ENCODE measurements around the gene C14orf93.

C14orf93 gene

GRCh38 chr14:22997676-22998323, 12.1 kb downstream of the C14orf93 start:
- in situ Hi-C loops (cut with MboI; ENCODE audit: low sequenced_read_pairs): no loop called here

GRCh38 chr14:22996768-22997654, 12.9 kb downstream of the C14orf93 start:
- in situ Hi-C loops (cut with MboI; ENCODE audit: low sequenced_read_pairs): no loop called here

- in situ Hi-C loops (cut with MboI; ENCODE audit: low sequenced_read_pairs): no loop called here
Observed at GRCh38 chr14:22995889-22996625, 13.9 kb downstream of the C14orf93 start.

DNA sequence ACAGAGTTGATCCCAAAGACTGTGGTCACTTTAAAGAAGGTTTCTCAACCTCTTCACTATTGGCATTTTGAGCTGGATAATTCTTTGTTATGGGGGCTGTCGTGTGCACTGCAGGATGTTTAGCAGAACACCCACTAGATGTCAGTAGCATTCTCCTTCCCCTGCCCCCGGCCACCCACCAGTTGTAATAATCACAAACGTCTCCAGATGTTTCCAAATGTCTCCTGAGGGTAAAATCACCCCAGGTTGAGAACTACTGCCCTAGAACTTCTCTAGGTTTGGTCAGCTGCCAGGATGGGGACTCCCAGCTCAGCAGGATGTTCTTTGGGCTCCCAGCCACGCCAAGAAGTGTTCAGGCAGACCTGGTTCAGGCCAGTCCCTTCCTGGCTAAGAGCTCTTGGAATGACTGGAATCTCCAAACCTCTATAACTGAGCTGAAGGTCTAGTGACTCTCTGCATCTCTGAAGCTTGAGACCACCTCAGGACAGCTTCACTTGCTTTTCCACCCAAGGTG, 15.1 kb downstream of the C14orf93 start:
- in situ Hi-C loops (cut with MboI; ENCODE audit: low sequenced_read_pairs): no loop called here

DNA sequence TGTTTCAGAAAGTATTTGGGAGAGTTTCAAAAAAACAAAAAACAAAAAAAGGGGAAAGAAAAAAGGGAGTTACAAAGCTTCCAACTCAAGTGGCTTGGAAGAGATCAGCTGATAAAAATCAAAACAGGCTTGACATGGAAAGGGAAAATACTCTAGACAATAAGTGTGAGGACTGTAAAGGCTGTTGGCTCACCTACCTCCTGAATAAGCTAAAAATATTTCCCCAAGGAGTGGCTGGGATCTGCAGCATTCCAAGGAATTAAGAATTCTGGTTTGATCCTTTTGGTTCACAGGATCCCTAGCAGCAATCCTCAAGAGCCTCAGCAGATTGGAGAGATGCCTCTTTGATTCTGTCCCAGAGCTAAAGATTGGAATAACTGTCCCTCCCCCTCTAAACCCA, 16.4 kb downstream of the C14orf93 start:
- in situ Hi-C loops (cut with MboI; ENCODE audit: low sequenced_read_pairs): no loop called here

DNA sequence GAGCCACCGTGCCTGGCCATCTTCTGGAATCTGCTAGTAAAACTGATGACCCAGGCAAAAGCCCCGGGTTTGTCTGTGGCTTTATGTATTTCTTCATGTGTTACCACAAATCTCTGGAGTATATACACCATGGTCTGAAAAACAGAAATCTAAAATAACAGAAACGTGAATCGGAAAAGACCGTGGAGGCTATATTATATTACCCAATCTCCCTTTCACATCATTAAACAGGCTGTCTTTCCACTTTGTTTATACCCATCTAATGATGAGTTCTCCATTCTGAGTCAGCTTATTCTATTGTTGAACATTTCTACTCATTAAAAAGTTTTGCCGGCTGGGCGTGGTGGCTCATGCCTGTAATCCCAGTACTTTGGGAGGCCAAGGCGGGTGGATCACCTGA, 18.1 kb downstream of the C14orf93 start:
- in situ Hi-C loops (cut with MboI; ENCODE audit: low sequenced_read_pairs): no loop called here

DNA sequence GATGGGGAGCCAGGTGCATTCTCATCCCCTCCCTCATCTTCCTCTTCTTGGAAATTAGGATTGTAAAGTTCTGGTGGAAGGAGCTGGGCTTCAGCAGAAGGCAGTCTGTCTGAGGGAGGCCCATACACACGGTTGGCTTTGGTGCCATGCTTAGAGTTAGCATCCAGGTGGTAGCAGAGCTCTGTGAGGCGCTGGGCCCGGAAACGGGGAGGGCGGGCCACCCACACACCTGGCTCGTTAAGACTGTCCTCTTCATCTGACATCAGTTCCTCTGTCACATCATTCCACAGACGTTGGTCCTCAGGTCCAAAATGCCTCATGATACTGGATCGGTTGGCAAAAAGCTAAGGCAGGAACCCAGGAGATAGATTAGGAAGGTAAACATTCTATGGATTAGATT, 22.7 kb downstream of the C14orf93 start:
- in situ Hi-C loops (cut with MboI; ENCODE audit: low sequenced_read_pairs): no loop called here

DNA sequence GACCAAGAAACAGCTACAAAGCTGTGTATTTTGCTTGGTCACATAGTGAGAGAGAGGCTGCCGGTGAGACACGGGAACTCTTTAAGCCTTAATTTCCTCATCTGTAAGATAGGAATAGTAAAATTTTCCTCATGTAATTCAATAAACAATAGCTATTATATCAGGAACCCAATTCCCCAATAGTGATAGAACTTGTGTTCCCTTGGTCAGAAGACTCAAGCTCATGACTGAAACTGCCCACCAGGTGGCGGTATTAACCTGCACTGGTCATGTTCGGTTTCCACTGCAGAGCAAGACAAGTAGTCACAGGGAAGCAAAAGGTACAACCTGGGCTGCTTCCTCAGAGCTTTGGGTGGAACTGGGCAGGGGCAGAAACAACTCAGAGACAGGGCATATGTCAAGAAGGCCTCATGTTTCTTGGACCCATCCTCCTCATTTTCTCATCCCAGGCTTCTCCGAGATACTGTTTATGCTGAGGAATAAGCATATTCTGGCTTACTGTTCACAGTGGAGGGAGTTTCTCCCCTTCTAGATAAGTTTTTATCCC, 23.4 kb downstream of the C14orf93 start:
- in situ Hi-C loops (cut with MboI; ENCODE audit: low sequenced_read_pairs): no loop called here

GRCh38 chr14:22985894-22986507, 23.9 kb downstream of the C14orf93 start:
- in situ Hi-C loops (cut with MboI; ENCODE audit: low sequenced_read_pairs): no loop called here

- in situ Hi-C loops (cut with MboI; ENCODE audit: low sequenced_read_pairs): no loop called here
Observed at GRCh38 chr14:22984959-22985658, 24.8 kb downstream of the C14orf93 start.

GRCh38 chr14:22982477-22983245, 27.3 kb downstream of the C14orf93 start, which contains the start of gene AJUBA:
AJUBA (minus strand) TSS chr14:22982551; CDS start chr14:22982266, 285 bp downstream.
- in situ Hi-C loops (cut with MboI; ENCODE audit: low sequenced_read_pairs): no loop called here

GRCh38 chr14:22981876-22982476, 28.0 kb downstream of the C14orf93 start:
- in situ Hi-C loops (cut with MboI; ENCODE audit: low sequenced_read_pairs): no loop called here

DNA sequence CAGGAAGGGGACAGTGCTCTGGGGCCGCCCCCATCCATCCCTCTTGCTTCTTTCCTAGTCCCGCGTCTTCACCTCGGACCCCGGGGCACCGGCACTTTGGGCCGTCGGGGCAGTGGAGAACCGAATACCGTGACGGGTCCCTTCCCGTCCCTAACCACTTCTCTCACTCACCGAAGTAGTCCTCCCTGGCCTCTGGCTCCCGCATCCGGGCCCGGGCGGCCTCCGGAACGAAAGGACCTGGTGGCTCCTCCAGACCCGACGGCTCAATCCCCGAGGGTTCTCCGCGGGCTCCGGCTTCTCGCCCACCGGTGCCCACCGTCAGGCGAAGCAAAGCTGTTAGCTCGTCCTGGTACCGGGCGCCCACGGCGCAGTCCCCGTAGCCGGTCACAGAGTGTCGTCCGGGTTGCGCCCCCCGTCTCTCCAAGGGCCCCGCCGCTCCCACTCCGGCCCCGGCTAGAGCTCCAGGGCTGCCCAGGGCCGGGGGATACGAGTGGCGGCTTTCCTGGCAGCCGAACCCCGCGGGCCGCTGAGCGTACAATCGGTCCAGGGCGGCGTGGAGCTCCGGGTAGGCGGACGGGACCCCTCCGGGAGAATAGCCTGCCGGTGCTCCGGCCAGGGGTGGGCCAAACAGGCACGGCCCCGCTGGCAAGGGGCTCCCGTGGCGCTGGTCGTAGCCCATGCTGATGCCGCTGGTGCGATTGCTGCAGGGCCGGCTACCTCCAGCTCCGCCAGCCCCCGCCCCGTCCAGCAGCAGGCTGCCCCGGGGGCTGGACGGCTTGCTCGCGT, 28.7 kb downstream of the C14orf93 start:
- in situ Hi-C loops (cut with MboI; ENCODE audit: low sequenced_read_pairs): no loop called here

- in situ Hi-C loops (cut with MboI; ENCODE audit: low sequenced_read_pairs): no loop called here
Observed at GRCh38 chr14:22980672-22981089, 29.3 kb downstream of the C14orf93 start.

DNA sequence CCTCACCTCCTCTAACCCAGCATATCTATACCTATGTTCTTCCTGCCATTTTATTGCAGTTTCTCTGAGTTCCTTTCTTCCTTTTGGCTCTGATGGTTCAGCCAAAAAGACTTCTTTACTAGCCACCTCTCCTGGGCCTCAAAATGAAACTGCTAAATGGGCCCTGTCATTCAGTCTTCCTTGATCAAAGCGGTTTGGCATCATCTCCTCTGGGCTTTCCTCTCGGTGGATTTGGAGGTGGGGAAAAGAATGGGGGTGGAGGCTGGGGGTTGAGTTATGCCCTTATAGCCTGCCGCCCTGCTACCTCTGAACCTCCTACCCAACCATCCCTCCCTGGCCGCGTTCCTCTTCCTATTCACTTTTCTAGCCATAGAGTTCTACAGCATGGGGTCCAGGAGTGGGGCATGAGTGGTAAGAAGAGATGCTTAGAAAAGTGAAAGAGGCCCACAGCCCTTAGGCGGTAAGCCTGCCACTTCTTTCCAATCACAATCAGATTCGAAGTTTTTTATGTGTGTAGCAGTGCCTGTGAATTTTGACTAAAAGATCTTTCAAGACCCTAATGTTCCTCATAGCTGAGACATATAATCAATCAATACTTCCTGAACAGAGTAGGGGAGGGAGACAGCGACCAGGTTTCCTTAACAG, 30.1 kb downstream of the C14orf93 start:
- in situ Hi-C loops (cut with MboI; ENCODE audit: low sequenced_read_pairs): no loop called here

DNA sequence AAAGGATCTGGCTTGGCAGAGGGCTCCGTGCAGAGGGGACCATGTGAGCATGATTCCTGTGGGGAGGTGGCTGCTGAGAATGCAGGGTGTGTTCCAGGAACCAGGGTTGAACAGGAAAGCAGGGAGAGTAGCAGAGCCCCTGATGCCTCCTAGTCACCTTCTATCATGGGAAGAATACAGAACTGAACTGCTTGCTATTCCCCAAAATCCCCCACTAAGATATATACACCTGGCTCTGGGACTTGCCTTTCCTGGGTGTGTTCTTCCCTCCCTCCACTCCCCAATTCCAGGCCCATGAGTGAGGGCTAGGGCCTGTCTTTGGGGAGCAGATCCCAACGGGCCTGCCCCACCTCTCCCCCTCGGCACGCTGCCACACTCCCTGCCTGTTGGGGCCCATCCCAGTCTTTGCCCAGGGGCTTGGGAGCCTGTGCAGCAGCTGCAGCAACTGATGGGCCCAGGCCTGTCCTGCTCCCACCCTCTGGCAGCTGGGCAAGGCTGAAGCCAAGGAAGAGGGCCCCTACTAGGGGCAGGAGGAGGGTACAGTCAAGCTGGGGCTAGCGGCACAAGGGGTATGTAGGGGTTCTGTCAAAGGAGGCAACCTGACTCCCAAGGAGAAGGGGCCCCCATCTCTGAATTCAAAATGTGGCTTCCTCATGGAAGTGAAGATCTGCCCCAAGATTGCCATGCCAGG, 30.8 kb downstream of the C14orf93 start:
- in situ Hi-C loops (cut with MboI; ENCODE audit: low sequenced_read_pairs): no loop called here

DNA sequence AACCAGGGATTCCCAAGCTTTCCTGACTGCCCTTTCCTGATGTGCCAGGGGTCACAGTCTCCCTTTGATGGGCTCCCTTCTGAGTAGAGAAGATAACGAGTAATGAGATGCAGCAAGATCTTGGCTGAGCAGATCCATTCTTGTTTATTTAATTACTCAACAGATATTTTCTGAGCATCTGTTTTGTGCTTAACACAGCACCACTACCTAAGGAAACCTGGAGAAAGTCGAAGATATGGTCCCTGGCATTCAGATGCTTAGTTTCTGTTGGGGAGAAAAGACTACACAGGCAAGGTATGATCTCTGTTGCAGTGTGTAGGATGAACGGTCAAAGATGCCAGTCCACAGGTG, 31.5 kb downstream of the C14orf93 start:
- in situ Hi-C loops (cut with MboI; ENCODE audit: low sequenced_read_pairs): no loop called here
